NCI-H2107 (cell line): ENCODE data around the gene SNX9.

Experiments used
- DNase-seq: peaks from one replicate; lab custom pipeline; 2025; lab: John Stamatoyannopoulos, UW

The SNX9 gene

DNA sequence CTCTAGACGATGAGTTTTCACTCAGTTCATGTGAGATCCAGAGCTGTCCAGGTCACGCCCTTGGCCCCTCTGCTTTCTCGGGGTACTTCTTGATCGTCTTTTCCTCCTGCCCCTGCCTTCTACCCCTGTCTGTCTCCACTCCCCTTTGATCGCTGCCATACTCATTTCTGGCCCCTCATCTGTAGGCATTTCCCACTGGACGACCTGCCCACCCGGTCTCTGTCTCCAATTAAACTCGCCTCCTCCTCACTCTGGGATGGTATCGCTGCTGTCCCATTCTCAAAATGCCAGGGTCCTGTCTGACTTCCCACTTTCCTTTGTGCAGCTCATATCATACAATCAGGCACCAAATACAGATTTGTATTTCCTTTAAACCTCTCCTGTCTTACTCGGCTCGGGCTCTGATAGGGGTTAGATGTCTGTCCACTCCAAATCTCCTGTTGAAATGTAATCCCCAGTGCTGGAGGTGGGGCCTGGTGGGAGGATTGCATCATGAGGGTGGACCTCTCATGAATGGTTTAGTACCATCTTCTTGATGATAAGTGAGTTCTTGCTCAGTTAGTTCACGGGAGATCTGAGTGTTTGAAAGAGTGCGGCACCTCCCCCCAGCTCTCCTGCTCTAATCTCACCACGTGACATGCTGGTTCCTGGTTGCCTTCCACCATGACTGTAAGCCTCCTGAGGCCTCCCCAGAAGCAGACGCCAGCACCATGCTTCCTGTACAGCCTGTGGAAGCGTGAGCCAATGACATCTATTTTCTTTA lies 155.2 kb downstream of the SNX9 start:
- no peak for DNase-seq

DNA sequence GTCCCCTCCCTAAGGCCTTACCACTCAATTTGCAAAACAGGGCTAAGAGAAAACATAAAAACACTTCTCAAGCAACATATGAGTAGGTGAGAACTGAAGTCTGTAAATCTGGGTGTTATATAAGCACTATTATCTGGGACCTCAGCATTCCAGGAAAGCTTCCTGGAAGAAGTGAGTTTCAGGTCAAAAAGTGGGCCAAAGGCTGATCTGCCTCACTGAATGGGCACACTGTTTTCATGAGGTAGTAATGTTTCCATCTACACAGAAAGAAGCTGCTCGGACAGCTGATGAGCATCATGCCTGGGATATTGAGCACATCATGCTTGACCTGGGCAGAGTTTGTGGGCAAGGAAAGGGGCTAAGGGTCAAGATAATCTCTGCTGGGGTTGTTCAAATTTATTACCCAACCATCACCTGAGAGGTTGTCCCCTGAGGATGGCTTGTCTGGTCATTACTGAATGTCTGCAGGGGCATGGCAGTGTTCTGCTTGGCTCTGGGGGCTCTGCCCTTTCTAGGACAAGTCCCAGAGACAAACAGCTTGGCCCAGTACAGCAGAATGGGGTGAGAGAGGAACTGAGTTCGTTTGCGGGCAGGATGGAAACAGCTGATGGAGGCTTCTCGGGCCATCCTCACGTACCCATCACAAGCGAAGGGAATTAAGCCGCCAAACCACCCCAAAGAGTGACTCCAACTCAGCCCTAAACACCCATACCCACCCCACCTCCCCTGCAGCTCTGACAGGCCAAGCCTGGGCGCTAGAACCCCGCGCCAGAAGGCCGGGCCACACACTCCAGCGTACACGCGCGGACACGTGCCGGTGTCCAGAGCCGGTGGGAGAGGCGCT lies 157.5 kb downstream of the SNX9 start:
- DNase-seq = no peak

DNA sequence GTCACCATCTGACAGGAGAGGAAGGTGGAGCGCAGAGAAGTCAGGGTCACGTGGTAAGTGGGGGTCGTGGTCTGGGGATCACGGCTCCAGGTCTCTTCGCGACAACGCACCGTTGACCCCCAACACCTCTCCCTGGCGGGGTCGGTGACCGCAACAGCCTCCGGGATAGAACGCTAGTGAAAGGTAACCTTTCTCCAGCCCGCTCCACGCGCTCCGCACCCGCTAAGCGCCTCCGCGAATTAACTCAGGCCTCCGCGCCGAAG lies 158.0 kb downstream of the SNX9 start:
- DNase-seq = no peak

DNA sequence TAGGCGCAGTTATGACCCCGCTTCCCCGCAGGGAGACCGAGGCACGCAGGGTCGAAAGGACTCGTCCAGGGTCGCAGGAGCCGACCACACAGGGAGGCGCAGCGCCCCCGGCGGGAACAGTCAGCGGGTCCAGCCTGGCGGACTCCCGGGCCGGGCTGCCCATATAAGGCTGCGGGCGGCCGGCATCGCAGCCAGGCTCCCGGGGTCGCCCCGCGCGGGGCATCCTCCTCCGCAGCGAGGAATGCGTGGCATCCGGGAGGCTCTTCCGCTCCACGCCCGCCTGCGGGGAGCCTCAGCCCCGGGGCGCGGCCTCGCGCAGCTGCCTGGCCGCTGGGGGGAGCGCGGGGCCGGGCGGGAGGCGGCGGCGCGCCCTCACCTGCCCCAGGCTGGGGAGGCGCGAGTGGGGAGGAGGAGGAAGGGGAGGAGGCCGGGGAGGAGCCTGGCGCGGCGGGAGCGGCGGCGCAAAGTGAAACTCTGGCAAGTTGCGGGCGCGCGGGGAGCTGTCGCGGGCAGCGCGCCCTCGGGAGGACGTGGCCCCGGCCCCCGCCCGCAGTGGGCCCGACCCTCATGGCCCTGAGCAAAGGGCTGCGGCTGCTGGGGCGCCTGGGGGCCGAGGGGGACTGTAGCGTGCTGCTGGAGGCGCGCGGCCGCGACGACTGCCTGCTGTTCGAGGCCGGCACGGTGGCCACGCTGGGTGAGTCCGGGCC lies 158.5 kb downstream of the SNX9 start, which contains the start of gene SYNJ2:
Gene SYNJ2 (plus strand): TSS at position 469 of the 707 bp plus-strand sequence. CDS start 99 bp downstream, at position 568.
- peak; percentile 42 for DNase-seq

DNA sequence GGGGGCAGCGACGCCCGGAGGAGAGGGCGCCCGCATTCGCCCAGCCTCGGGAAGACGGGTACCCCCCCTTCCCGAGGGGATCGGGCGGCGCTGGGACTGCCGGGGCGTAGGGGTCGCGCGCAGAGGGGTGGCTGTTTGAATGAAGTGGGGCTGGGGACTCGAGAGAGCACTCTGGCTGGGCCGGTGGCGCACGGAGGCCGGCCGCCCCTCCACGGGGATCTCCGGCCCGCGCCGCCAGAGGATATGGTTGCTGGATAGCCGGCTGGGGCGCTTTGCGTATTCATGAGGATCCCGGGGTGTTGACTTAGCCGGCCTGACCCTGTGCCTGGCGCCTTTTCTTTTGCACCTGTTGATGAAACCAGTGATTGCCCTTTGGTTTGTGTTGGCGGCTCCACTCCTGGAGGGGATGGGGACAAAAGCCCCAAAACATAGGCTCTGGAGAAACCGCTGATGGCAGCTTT lies 159.1 kb downstream of the SNX9 start:
- DNase-seq = peak; percentile 59

DNA sequence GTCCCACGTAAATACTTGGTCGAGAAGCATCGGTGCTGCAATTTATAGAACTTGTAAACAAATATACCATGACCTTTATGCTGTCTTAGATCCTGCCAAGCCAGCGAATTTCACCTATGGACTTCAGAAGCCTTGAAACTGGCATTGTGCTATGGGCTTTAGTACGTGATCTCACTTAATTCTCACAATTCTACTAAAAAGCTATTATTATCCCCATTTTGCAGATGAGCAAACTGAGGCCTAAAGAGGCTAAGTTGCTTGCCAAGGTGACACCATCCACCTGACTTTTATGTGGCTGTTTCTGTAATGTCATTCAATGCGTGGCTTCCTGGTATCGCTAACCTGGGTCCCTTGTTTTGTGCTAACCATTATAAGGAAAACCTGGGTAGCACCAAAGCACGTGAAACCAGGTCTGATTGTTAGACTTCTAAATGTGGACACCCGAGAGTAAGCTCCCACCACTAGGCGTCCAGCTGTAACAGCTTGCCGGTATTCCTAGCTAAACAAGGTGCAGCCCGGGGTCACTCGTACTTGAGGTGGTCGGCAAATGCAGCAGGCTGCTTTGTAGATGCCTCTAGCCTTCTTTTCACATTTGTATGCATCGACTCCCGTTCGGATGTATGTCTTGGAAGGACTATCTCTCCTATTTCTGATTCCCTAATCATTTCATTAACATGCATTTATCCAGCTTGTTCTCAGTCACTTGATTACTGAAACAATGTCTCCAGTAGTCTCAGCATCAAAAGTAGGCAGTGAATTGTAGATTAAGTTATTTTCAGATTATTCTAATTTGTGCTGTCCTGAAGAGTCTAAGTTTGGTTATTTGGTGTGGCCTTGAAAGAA lies 159.7 kb downstream of the SNX9 start:
- DNase-seq = no peak

DNA sequence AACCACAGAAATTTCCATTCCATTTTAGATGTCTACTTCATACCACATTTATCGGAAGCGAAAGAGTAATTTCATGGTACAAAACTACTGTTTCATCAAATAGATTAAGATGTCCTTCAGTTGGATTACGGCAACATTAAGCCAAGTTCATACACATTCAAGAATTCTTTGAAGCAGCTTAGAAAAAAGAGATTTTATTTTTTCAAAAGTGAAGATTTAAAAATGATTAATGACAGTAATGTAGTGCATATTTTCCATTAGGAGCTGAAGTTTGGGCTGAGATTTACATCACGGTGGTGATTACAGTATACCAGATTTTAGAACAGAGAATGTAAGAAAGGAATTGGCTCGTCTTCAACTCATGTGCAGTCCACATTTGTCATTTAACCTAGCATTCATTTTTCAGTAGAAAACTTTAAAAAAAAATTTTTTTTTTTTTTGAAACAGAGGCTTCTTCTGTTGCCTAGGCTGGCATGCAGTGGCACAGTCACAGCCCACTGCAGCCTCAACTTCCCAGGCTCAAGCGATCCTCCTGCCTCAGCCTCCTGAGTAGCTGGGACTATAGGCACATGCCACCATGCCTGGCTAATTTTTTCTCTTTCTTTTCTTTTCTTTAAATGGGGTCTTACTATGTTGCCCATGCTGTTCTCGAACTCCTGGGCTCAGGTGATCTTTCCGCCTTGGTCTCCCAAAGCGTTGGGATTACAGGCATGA lies 160.5 kb downstream of the SNX9 start:
- no peak for DNase-seq

DNA sequence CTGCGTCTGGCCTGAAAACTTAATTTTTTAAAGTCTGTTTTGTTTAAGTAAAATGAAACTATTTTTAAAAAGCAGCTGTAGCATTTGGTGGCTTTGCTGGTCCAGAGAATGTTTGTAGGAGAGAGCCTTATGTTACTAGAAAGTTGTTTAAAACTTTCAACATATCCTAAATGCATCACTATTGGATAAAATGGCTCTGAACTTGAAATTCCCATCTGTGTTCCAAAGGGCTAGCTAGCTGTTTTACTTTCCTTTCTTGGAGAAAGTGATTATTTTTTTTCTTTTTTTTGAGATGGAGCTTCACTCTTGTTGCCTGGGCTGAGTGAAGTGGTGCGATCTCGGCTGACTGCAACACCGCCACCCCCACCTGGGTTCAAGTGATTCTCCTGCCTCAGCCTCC lies 161.1 kb downstream of the SNX9 start:
- no peak for DNase-seq

DNA sequence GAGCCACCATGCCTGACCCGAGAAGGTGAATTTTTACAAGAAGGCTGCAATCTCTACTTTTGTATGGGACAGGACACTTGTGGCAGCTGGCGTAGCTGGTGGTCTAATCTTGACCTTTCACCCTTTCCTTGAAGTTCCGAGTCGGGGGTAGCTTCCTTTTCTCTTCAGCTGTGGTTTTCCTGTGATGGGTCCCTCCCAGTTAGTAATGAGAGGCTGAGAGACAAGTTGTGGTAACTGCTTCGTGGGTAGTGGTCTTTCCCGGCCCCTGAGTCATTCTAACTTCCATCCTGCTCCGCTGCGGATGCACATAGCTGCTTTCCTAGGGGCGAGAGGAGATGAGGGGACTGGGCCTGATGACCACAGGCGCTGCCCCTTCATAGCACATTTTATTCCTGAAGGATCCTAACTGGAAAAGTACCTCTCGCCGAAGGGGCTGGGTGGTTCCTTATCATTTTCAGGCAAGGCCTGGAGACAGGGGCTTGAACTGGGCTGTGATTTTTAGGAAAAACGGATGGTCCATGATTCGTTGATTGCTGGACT lies 161.7 kb downstream of the SNX9 start:
- no peak for DNase-seq

DNA sequence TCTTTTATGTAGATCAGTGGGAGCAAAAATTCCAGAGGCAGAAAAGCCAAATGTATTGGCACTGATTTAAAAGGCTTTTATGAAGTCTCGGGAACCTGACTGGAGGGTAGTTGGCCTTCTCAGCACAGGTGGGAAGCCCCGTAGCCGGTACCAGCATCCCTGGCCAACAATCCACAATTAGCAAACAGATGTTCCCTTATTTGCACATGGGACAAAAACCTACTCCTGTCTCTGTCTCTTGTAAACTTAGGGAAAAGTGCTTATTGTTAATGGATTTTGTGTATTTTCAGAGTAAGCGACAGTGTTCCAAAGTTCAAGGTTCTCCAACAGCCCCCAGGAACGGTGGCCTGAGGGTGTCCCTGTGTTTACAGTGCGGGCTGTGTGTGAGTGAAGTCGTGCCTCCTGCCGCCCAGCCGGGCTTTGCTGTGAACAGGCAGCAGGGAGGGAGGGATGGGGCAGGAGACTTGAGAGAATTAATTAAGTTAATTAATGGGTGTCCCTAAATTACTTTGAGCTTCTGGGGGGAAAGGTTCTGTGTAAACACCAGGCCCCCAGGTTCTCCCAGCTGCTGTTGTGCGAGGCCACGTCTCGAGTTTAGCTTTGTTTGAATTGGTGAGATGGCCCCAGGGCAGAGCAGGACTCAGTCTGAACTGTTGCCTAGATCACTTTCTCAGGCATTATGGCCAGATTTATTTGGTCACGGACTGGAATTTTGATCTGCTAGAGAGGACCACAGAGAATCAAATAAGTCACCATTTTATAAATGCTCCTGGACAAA lies 162.5 kb downstream of the SNX9 start:
- no peak for DNase-seq

DNA sequence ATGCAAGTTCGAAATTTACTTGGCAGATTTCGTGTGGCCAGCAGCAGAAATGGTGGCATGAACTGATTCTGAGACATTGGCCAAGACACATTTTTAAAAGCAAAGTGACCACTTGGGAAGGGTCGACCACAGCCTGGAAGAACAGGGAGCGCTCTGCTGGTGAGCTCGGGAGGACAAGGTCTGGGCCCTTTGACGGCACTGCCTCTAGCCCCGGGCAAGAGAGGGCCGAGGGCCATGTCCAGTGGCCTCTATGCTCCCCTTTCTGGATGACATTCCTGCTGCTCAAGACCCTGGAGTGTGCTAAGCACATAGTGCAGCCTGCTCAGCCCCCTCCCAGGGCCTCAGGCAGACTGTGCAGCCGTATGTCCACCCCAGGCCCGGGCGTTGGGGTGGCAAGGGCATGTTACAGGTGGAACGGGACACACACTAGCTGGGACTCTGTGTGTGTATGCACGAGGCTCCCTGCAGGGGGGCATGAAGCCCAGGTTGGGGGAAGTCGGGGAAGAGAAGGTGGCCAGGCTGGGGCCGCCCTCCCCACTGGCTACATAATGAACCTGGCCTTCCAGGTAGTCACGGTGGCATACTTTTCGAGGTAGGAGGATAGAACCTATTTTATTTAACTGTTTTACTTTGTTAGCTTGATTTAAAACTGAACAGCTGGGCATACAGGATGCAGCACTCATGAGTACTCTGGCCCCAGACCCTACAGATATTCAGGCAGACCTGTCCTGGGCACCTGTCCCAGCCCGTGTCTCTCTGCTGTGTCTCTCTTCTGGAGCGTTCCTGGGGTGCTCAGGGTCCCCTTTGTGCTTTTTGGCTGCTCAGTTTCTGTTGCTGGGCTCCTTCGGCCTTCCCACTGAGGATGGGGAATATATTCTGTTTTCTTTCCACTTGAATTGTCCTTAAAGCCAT lies 165.0 kb downstream of the SNX9 start:
- no peak for DNase-seq

DNA sequence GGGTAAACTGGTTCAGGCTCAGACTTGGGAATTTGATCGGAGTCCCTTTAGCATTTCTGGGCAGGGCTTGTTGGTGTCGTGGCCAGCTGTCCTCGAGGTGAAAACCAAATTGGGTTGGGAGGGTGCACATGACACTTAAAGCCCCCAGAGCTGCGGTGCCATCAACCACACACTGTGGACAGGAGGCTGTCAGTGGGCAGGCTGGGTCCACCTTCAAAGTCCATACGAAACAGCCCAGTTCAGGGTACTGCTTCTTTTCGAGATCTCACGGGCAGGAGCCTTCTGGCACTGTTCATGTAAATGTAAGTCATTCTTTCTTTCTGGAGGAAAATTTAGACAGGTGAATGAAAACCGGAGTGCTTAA lies 165.6 kb downstream of the SNX9 start:
- DNase-seq = no peak

DNA sequence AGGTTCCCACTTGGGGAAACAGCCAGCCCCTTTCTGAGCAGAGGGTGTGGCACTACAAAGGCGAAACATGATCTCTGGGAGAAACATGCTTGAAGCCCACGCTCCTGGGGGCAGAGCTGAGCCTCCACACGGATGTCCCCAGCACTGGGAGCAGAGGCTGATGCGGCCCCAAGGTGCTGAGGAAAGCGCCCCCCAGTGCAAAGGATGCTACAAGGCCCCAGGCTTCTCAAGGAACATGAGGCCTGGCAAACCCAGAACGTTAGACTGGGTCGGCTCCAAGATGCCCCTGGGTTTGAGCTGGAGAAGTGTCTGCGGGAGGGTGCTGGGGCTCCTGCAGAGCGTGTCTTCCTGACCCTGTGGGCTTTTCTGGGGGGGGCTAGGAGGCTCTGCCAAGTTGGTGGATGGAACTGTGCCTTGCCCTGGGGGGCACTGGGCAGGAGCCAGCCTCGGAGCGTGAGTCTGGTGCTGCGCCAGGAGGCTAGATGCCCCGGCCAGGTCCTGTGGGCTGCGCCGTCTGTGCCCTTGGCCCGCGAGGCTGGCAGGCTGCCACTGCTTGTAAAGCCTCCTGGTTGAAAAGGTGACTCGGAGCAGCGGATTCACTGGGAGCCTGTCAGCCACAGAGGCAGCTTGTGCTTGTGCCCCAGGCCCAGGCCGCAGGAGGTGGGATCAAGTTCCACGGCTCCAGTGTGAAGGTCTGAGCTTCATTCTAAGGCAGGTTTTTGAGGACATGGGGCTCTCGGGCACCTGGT lies 166.7 kb downstream of the SNX9 start:
- peak; percentile 41 for DNase-seq

DNA sequence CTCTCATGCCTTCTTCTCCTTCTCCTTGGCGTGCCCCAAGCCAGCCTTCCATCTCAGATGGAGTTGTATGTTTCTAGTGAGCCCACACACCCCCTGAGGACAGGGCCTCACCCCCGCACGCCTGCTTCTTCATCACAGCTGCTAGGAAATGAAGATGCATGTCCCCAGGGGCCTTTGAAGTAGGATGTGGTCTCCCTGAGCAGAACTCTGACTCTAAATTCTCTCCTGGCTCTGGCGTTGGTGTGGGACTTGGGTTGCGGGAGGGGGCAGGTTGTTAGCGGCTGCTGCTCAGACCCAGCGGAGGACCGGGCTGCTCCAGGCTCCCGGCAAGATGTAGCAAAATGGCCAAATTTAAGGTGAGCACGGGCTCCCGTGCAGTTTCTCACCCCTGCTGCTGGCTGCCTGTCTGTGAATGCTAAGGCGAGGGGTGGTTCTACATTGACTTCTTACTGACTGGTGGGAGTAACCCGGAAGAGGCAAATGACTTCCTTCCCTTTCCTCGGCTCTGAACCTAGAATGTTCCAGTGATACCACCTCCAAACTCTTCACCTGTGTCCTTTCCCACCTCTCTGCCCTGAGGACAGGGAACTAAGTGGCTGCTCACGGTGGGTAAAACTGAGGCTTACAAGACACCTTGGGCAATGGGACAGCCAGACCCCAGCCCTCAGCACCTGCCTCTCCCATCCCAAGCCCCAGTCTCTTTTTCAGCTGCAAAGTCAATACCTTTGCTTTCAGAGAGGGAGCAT lies 167.4 kb downstream of the SNX9 start:
- DNase-seq = no peak

DNA sequence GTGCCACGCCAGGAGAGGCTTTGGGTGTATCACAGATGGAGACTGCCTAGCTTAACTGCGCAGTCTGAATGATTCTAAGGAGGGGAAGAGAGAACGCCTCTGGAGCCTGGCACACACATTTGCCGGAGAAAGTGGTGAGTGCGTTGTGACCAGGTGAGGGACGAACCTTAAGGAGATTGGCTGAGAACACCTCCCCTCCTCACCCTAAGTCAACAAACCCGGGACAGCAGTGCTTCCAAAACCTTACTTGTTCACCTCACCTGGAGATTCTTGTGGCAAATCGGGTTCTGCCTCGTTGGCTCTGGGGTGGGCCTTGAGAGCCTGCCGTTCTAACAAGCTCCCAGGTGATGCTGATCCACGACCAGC lies 168.0 kb downstream of the SNX9 start:
- DNase-seq = no peak

DNA sequence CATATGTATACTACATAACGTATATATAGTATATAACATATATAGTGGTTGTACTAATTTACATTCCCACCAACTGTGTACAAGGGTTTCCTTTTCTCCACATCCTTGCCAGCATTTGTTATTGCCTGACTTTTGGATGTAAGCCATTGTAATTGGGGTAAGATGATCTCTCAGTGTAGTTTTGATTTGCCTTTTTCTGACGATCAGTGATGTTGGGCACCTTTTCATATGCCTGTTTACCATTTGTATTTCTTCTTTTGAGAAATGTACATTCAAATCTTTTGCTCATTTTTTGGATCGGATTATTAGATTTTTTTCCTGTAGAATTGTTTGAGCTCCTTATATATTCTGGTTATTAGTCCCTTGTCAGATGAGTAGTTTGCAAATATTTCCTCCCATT lies 170.0 kb downstream of the SNX9 start:
- DNase-seq = no peak

DNA sequence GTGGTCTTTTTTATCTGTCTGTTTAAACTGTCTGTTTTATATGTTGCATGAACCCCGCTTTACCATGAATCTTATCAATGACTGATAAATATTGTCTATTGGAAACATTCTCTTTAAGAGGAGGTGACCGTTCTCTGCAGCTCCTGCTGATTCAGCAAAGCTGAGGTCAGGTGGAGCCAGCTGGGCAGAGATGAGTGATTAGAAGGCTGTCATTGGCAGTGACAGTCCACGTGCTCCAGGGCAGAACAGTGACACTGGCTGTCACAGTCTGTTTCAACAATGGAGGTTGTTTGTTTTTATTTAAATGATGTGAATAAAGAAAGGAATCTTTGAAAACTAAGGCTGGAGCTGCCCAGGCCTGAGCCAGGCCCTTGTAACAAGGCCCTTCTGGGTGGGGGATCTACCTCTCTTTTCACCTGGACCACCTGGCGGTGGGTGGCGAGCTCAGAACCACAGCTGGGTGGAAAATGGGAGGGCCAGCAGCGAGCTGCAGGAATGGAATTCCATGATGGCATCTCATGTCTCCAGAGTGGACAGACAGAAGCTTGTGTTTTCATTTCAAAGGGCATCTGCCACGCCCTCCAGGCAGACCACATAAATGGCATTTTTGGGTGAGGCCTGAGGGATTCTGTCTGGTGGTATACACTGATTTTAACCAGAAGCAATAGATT lies 171.2 kb downstream of the SNX9 start:
- no peak for DNase-seq
